PC-3 (cell line): Measurements from ENCODE around the gene RBFOX2.

ENCODE experiments used
- CTCF ChIP-seq: fragments of 300-600 bp; sonication (generic); conservative IDR thresholded peaks from 2 replicates; pipeline ENCODE4 v1.5.1; 2017; ENCODE audit warnings: antibody characterized with exemption, low read depth, mild to moderate bottlenecking, low read length
- EZH2 ChIP-seq: fragments of 300-600 bp; sonication (generic); IDR thresholded peaks from one replicate; pipeline ENCODE4 v1.6.1; 2017; ENCODE audit warnings: antibody characterized with exemption, mild to moderate bottlenecking, low read length; ENCODE audit not compliant: unreplicated experiment
- EZH2phosphoT487 ChIP-seq: fragments of 300-600 bp; sonication (generic); IDR thresholded peaks from 2 replicates; pipeline ENCODE4 v1.6.1; 2018; ENCODE audit warnings: mild to moderate bottlenecking, antibody characterized with exemption, low read length, borderline replicate concordance

GRCh38 chr22:35958334-35958733 is 70.3 kb downstream of the RBFOX2 start:
- TF ChIP-seq CTCF, result no peak
- no peak for TF ChIP-seq EZH2phosphoT487
- TF ChIP-seq EZH2, result no peak
